ENCODE results near the gene TSHZ2. TPM values are rescaled to one million over a fixed set of nuclear protein-coding genes. Genes with fewer than 3 reads are reported as not detected.

The TSHZ2 gene
- total and polyA plus RNA-seq, 2 of the 4 experiments (the other 2 are of a cell fraction), result under 0.01 to 0.02 TPM

DNA sequence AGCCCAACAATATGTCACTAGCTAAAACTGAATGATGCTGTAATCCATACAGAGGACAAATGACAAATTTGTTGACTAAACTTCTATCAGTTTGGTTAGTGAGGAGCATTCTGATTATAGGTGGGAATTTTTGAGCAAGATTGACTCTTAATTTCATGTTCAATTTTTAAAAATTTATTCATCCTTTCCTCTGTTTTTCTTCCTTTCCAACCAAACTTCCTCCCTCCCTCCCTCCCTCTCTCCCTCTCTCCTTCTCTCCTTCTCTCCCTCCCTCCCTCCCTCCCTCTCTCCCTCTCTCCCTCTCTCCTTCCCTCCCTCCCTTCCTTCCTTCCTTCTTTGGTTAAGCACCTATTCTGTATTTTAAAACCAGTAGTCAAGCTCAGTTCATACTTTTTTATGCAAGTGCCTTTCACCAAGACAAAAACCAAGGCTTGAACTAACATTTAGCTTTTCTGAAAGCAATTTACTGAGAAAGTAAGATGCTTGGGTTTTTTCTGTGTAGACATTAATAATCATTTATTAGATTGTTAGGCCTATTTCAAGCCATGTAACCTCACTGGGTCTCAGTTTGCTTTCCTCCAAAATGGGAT is 112.3 kb downstream of the TSHZ2 start:
- Histone ChIP-seq H2AK9ac (replicated peaks; ENCODE audit: low read depth, low read length, poor library complexity) (no peak overlapping the region), H3K9me3 (ENCODE audit: control insufficient read depth, insufficient read depth, low read length) (no peaks in the 10 kb centered on the region), H2BK120ac (ENCODE audit: low read depth, low read length) (no peak overlapping the region), H3K27ac (ENCODE audit: insufficient read depth, low read length) (no peak overlapping the region), H3K4ac (ENCODE audit: low read depth, low read length) (no peak overlapping the region), H3K14ac (replicated peaks; ENCODE audit: low read depth, low read length) (no peak overlapping the region), H3K79me1 (ENCODE audit: low read depth in 1 of 2, low read length in 2 of 2) (no peaks in the 10 kb centered on the region), H4K5ac (ENCODE audit: low read depth, low read length) (no peak overlapping the region), H3K4me2 (ENCODE audit: low read depth, low read length) (no peak overlapping the region), H4K91ac (ENCODE audit: insufficient read depth, low read depth, low read length) (no peak overlapping the region), H2BK5ac (ENCODE audit: low read depth, low read length, poor library complexity, severe bottlenecking) (no peak overlapping the region), H3K18ac (ENCODE audit: low read depth, low read length) (no peak overlapping the region), H2BK20ac (ENCODE audit: low read depth, low read length) (no peak overlapping the region), H4K8ac (ENCODE audit: low read depth in 2 of 2, low read length in 2 of 2) (no peak overlapping the region), H4K20me1 (ENCODE audit: insufficient read depth, low read length) (no peaks in the 10 kb centered on the region), H3K27me3 (ENCODE audit: control insufficient read depth, insufficient read depth, low read length) (no peaks in the 10 kb centered on the region), H3K4me1 (ENCODE audit: control insufficient read depth, insufficient read depth, low read length) (no peaks in the 10 kb centered on the region), H3K56ac (ENCODE audit: extremely low read depth, insufficient read depth, low read length) (no peak overlapping the region), H2AFZ (replicated peaks; ENCODE audit: low read length, poor library complexity) (no peak overlapping the region), H2BK15ac (ENCODE audit: low read depth, low read length) (no peak overlapping the region), H2AK5ac (ENCODE audit: low read depth, low read length) (no peak overlapping the region), H3K4me3 (ENCODE audit: insufficient read depth, low read depth, low read length) (no peak overlapping the region), H3K9me1 (ENCODE audit: insufficient read depth, low read length) (no peaks in the 10 kb centered on the region; the same call in 1 of the 2 replicates), H3K9ac (ENCODE audit: low read depth, low read length) (no peak overlapping the region), H3K23ac (ENCODE audit: low read depth, low read length) (no peak overlapping the region), H3K36me3 (ENCODE audit: control insufficient read depth, insufficient read depth, low read length) (no peaks in the 10 kb centered on the region)
- dilution Hi-C loops (cut with HindIII; ENCODE audit: low sequenced_read_pairs, unreplicated experiment), result no loop called here
- TF ChIP-seq FOS (IDR thresholded peaks at IDR 0.05; ENCODE audit: low read depth, low read length) (no peak), RFX5 (IDR thresholded peaks at IDR 0.05; ENCODE audit: low read depth, low read length) (no peak), CHD1 (IDR thresholded peaks at IDR 0.05; ENCODE audit: low read depth, low read length) (no peak), MXI1 (IDR thresholded peaks at IDR 0.05; ENCODE audit: borderline replicate concordance, low read depth, low read length) (no peak), MAFK (IDR thresholded peaks at IDR 0.05; ENCODE audit: low read depth, low read length) (no peak), SMC3 (IDR thresholded peaks at IDR 0.05; ENCODE audit: low read depth, low read length) (no peak), BHLHE40 (IDR thresholded peaks at IDR 0.05; ENCODE audit: low read depth, low read length) (no peak)
- ChIA-PET POLR2A (ENCODE audit: unreplicated experiment) (no interaction called here), CTCF (interaction anchor here (0.6 kb wide), 1 partner anchor 682 kb away, joined by 3 read pairs; no protein-coding TSS in a partner anchor)
- no peak for DNase-seq
- no peak for ATAC-seq (ENCODE audit: low read depth)
- BruUV-seq (replicated peaks), result no TSS peak
- in situ Hi-C loops (cut with MboI; ENCODE audit: low sequenced_read_pairs), result no loop called here
- intact Hi-C loops (cut with micrococcal nuclease), result no loop called here

Measured in IMR-90 (cell line).